Endometrial microvascular endothelial cells (primary cell): ENCODE data around the gene CDC20. TPM values are rescaled to one million over a fixed set of nuclear protein-coding genes. Genes with fewer than 3 reads are reported as not detected.

Experiments
- in situ Hi-C: cut with HindIII; loops from 2 replicates; pipeline ENCODE4 v1.10.0; 2017; ENCODE audit warnings: low sequenced_read_pairs, low pct_unique_long_range_greater_than_20kb; ENCODE audit errors: inconsistent ontology term
- total RNA-seq: library from RNA; depleted of rRNA; stranded (reverse); fragments of >200 nt; gene quantifications from one replicate; pipeline ENCODE4 v1.2.3, GENCODE V29; 2015; ENCODE audit errors: inconsistent ontology term

CDC20 gene
- 251 TPM for total RNA-seq

DNA sequence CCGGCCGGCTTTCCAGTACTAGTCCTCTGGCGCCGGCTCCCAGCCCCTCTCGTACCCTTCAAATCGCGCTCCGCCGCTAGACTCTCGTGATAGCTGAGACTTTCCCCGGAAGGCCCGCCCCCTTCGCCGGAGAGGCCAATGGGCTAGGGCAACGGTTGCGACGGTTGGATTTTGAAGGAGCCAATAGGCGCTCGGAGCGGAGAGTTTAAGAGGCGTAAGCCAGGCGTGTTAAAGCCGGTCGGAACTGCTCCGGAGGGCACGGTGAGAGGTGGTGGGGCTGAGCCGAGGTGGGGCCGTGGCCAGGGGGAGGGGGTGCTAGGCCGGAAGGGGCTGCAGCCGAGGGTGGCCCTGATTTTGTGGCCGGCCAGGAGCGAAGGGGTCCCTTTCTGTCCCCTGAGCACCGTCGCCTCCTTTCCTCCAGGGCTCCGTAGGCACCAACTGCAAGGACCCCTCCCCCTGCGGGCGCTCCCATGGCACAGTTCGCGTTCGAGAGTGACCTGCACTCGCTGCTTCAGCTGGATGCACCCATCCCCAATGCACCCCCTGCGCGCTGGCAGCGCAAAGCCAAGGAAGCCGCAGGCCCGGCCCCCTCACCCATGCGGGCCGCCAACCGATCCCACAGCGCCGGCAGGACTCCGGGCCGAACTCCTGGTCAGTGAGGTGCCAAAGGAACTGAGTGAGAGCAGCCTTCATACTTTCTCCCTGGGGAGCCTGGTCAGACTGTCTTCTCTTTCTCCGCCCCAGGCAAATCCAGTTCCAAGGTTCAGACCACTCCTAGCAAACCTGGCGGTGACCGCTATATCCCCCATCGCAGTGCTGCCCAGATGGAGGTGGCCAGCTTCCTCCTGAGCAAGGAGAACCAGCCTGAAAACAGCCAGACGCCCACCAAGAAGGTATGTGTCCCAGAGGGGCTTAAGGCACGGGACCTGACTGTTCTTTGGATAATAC, at the start of gene CDC20:
TSS of gene CDC20 (plus strand) at position 236 of the 948 bp plus-strand sequence. CDS start at position 471, 235 bp downstream.
- in situ Hi-C loops: no loop called here

DNA sequence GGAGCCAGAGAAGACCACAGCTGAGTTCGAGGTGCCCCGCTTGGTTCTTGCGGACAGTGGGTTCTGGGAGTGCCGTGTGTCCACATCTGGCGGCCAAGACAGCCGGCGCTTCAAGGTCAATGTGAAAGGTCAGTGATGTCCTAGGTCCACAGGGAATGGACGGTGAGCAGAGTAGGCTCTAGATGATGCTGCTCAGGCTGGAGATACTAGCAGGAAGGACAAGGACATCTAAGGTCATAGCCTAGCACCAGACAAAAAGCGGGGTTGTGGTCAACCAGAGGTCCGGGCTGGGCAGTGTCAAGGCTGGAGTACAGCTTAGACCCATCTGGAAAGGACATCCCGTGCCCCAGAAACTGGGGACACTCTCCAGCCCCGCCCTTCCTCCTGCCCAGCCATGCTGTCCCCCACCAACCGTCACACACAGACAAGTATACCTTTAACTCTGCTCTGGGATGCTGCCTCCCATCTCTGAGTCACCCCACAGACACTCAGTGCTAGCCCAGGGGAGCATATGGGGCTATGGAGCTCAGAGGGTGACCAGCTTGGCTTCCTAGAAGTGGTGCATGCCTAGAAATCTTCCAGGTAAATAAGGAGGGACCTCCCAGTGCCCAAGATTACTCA, 49.3 kb upstream of the CDC20 start:
- in situ Hi-C loops: no loop called here

DNA sequence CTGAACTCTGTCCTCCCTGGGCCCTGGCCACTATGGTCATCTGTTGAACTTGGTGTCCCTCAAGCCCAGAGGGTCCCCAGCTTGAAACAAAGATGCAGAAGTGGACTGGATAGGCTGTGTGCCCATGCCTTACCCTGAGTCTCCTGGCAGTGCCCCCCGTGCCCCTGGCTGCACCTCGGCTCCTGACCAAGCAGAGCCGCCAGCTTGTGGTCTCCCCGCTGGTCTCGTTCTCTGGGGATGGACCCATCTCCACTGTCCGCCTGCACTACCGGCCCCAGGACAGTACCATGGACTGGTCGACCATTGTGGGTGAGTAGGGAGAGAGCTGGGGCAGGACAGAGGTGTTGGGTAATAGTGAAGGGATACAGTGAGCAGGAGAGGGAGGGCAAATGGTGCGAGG, 47.3 kb upstream of the CDC20 start:
- in situ Hi-C loops: no loop called here

DNA sequence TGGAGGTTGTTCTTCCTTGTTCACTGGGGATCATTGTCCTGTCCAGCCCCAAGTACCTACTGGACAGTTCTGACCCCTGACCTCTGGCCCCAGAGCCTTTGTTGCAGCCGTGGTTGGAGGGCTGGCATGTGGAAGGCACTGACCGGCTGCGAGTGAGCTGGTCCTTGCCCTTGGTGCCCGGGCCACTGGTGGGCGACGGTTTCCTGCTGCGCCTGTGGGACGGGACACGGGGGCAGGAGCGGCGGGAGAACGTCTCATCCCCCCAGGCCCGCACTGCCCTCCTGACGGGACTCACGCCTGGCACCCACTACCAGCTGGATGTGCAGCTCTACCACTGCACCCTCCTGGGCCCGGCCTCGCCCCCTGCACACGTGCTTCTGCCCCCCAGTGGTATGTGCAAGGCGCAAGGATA, 46.6 kb upstream of the CDC20 start:
- in situ Hi-C loops: no loop called here

DNA sequence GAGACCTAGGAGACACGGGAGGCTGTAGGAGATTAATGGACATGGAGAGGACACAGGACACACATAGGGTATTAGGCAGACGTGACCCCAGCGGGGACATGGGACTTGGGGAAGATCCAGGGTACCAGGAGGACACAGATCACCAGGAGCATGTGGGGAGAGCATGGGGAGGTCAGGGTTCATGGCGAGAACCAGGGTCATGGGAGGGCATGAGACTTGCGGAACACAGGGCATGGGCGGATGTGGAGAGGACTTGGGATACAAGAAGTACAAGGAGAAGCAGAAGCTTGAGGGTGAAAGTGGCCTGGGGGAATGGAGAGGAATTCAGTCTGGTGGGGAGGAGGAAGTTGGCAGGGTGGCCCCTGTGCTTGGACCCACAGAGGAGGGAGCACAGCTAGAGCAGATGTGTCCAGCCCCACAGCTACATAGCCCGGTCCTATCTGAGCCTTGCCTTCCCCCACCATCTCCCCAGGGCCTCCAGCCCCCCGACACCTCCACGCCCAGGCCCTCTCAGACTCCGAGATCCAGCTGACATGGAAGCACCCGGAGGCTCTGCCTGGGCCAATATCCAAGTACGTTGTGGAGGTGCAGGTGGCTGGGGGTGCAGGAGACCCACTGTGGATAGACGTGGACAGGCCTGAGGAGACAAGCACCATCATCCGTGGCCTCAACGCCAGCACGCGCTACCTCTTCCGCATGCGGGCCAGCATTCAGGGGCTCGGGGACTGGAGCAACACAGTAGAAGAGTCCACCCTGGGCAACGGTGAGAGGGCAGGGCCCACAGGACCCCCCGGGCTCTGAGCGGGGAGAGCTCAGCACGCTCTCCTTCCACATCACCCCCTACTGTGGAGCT, 45.9 kb upstream of the CDC20 start:
- in situ Hi-C loops: no loop called here

DNA sequence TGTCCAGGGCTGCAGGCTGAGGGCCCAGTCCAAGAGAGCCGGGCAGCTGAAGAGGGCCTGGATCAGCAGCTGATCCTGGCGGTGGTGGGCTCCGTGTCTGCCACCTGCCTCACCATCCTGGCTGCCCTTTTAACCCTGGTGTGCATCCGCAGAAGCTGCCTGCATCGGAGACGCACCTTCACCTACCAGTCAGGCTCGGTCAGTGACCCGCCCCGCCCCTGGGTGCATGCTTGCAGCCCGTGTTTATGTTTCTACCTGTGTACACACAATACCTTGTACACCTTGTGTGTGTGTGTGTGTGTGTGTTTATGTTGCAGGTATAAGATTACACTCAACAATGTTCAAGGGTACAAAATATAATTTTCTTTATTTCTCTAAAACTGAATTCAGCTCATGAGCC, 45.0 kb upstream of the CDC20 start:
- in situ Hi-C loops: no loop called here

DNA sequence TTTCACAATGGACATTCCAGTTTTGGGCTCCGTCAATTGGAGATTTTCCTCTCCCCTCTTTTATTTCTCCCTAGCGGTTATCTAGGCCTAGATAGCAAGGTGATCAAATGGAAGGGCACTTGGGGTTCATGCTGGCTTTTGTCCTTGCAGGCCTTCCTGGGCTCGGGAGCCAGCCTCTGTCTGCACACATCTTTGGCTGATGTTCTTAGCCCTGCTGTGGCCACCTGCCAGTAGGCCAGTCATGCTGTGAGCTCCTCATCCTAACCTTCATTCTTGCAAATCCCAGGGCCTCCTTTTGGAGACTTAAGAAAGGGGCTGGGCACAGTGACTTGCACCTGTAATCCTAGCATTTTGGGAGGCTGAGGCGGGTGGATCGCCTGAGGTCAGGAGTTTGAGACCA, 44.5 kb upstream of the CDC20 start:
- in situ Hi-C loops: no loop called here

DNA sequence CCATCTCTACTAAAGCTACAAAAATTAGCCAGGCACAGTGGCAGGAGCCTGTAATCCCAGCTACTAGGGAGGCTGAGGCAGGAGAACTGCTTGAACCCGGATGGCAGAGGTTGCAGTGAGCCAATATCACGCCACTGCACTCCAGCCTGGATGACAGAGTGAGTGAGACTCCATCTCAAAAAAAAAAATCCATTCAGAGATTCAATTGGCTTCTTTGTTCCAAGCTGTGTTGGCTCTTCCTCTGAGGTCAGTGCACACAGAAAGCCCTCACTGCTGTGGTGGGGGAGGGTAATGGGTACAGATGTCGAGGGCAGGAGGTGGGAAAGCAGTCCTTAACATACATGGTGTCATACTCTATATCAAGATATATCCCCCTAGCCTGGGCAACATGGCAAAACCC, 43.3 kb upstream of the CDC20 start:
- in situ Hi-C loops: no loop called here

DNA sequence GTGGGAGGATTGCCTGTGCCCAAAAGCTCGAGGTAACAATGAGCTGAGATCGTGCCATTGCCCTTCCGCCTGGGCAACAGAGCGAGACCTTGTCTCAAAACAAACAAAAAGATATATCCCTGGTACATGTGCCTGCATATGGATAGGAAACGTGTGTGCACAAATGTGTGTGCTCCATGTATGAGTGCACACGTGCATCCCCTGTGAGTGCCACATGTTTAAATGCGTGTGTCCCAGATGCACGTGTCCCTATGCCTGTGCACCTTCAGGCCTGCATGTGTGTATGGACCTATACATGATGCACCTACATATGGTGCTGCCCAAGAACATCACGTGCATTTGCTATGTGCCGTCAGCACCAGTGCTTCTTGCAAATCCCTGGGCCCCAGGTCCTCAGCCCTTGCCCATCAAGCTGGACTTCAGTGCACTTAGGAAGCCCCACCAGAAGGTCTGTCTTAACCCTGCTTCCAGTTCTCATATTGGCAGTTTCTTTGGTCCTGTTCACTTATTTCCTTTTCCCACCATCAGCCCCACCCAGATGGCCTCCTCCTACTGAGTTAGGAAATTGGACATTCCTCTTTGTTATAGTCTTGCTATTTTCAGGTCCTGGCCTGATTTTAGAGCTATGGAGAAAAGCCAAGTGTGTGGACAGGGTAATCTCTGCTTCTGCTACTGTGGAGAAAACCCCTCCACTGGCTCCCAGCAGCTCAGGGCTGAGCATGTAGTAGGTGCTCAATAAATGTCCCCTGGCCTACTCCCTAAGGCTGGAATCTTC, 42.6 kb upstream of the CDC20 start:
- in situ Hi-C loops: no loop called here

DNA sequence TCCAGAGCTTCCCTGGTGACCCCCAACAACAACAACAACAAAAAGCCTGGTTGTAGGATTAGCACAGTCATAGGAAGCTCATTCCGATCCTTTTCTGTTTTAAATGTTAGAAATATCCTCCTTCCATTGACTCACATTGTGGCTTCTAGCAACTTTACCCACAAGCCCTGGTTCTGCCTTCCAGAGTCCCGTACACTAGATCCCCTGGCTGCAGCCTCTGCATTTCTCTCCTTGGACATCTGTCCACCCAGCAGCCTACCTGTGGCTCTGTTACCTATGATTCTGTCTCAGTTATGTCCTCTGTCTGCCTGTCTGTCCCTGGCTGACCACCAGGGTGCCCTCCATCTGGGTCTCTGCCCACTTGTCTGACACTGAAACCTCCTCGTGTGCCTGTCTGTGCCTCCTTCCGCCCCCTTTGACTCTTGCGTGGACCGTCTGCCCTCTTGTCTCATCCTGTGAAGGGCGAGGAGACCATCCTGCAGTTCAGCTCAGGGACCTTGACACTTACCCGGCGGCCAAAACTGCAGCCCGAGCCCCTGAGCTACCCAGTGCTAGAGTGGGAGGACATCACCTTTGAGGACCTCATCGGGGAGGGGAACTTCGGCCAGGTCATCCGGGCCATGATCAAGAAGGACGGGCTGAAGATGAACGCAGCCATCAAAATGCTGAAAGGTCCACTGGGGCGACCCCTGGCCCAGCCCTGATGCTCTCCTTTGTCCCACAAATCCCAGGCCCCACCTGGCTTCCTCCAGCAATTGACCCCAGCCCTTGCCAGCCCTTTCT, 41.9 kb upstream of the CDC20 start:
- in situ Hi-C loops: no loop called here

DNA sequence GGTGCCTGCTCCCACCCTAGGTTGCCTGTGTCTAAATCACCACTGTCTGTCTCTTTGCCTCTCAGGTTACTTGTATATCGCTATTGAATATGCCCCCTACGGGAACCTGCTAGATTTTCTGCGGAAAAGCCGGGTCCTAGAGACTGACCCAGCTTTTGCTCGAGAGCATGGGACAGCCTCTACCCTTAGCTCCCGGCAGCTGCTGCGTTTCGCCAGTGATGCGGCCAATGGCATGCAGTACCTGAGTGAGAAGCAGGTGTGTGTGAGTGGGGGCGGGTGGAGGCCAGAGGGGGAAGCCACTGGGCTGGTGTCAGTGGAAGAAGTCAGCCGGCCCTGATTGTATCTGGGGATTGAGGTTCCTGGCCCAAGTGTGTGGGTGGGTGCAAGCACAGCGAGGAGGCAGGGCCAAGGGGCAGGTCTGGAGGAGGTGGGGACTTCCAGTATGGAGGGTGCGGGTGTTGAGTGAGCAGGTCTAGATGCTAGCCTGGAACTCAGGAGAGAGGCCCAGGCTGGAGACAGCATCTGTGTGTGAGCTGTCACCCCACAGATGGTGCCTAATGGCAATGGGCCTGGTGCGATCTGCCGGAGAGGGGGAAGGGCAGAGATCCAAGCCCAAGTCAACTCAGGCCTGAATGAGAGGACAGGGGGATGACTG, 40.8 kb upstream of the CDC20 start:
- in situ Hi-C loops: no loop called here

DNA sequence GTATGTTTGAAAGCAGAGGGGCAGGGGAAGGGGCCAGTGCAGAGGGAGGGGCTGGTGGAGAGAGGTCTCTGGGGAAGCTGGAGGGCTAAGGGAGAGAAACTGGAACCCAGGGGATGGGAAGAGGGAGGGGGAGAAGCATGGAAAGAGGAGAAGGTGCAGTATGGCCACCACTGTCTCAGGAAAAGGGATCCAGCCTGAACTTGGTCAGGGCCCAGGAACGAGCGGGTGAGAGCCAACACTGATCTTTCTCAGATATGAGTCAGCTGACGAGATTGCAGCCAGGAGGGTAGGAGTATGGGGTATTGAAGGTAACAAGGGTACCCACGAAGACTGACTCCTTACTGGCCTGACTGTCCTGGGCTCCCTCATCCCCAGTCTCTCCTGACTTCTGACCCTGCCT, 40.0 kb upstream of the CDC20 start:
- in situ Hi-C loops: no loop called here

DNA sequence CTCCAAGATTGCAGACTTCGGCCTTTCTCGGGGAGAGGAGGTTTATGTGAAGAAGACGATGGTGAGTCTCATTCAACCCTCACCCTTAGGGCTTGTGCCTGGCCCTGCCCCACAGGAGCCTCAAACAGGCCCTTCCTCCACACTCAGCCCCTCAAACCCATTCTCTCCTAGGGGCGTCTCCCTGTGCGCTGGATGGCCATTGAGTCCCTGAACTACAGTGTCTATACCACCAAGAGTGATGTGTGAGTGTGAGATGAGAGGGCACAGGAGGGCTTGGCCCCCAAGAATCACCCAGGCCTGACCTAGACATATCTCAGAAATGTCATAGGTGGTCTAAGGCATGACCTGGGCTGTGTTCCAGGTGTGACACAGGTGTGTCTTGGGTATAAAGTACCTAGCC, 39.5 kb upstream of the CDC20 start:
- in situ Hi-C loops: no loop called here

DNA sequence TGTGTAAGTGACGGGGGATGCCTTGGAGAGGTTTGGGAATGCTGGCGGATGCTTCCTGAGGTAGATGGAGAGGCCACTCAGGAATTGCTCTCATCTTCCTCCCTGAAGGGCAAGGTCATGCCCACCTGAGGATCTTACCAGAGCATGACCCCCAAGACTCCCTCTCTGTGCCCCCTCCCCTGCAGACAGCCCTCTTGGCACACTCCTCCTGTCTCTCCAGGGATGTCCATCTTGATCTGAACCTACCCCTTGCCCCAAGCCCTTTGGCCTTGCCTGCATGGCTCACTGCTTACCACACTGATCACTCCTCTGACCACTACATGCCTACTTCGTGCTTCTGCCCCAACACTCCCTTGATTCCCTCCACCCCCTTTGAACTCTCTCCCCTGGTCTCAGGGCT, 39.0 kb upstream of the CDC20 start:
- in situ Hi-C loops: no loop called here

DNA sequence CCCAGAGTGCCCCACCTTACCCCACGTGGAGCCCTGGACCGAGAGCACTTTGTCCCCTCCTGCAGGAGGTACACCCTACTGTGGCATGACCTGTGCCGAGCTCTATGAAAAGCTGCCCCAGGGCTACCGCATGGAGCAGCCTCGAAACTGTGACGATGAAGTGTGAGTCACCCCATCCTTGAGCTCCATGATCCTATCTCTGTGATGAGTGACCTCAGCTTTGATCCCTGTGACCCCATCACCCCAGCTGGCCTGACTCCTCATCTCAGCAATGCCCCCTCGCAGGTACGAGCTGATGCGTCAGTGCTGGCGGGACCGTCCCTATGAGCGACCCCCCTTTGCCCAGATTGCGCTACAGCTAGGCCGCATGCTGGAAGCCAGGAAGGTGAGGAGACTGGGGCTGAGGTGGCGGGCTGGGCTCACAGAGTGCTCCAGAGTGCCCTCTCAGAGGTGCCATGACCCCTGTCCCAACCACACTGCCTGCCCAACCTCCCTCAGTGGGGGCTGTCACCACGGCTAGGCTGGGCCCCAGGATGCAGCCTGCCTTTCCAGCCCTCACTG, 37.4 kb upstream of the CDC20 start:
- in situ Hi-C loops: no loop called here

DNA sequence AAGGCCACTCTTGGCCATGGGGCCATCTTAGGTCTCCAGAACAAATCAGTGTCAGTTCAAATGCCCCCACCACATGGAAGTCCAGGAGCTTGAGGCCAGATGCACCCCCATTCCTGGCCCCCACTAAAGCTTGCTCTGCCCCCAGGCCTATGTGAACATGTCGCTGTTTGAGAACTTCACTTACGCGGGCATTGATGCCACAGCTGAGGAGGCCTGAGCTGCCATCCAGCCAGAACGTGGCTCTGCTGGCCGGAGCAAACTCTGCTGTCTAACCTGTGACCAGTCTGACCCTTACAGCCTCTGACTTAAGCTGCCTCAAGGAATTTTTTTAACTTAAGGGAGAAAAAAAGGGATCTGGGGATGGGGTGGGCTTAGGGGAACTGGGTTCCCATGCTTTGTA, 36.3 kb upstream of the CDC20 start:
- in situ Hi-C loops: no loop called here

DNA sequence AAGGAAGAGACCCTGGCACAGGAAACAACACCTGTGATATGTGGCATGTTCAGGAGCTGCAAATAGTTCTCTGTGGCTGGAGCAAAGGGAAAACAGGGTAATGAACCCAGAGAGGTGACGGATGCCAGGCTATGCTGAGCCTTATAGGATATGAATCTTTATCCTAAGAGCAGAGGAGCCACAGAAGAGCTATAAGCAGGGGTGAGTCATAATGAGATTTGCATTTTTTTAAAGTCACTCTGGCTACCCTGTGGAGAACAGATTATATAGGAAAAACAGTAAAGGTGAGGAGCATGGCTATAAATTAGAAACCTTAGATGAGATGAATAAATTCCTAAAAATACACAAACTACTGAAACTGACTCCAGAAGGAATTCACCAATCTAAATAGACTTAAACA, 34.0 kb upstream of the CDC20 start:
- in situ Hi-C loops: no loop called here
